HG03139 (cell line): Measurements from ENCODE around the gene TGM5.
"Not testable (repeated sequence)": the region's sequence is repeated elsewhere in the genome, so short reads cannot be mapped to it uniquely, and the experiment has no call there.

Source experiments
- ATAC-seq: cut with Tn5 transposase; IDR thresholded peaks from one replicate; pipeline ENCODE4 v1.9.1; 2021; ENCODE audit not compliant: unreplicated experiment

The TGM5 gene

DNA sequence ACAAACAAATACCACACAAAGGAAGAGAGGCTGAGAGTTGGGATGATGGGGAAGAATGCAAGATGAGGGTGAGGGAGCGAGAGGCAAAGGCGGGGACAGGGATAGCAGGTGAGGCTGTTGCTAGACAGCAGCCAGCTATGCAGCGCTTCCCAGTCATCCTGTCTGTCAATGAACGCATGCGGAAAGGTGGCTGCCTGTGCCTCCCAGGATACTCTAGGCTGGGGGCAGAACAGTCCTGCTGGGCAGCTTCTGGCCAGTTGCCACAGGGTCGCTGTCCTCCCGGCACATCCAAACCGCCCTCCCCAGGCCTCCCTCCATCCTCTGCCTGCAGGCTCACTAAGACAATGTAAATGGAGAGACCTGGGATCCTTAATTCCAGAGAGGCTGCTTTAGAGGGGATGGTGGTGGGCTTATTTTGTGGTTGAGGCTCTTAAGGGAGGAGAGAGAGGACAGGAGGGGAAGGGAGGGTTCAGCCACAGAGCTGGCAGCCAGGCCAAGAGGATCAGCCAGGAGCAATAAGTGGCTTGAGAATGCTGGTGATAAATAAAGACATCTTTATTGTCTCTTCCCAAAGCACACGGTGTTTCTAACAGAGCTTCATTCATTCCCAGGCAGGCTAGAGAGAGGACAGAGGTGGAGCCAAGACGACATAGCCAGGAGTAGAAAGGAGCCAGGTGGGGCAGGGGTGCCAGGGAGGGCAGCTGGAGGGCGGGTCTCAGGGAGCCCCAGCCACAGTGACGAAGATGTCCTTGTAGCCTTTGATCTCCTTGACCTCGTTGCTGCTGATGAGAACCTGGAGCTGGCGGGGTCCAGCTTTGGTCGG lies 9.2 kb upstream of the TGM5 start:
- no peak for ATAC-seq

DNA sequence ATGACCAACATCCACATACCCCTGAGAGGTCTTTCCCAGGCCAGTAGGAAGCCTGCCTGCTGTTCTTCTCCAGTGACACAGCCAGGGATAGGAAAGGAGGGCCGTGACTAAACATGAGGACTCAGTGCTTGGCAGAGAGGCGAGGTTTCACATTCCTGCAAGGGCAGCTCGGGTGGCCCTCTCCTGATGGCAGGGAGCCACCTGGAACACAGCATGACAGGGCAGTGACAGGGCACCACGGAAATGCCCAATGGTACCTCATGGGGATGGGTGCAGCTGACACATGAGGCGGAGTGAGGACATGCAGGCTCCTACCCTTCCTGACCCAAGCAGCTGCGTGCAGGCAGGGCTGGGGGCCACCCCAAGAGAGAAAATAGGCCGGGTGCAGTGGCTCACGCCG lies 7.4 kb upstream of the TGM5 start:
- ATAC-seq: no peak

DNA sequence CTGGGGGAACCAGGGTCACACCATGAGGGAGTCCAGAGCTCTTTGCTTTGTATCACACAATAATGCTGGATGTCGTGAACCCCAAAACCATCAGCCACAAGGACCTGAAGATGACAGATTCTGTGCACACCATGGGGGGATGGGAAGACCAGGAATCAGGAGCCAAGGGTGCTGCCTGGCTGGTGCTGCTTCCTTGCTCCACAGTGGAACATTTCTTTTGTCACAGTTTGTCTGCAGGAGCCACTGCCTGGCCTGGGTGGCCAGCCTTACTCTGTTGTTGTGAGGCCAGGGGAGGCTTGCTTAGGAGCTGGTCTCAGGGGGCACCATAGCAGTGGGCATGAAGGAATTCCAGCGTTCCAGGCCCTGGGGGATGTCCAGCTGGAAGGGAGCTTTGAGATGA lies 6.5 kb upstream of the TGM5 start:
- ATAC-seq: no peak

DNA sequence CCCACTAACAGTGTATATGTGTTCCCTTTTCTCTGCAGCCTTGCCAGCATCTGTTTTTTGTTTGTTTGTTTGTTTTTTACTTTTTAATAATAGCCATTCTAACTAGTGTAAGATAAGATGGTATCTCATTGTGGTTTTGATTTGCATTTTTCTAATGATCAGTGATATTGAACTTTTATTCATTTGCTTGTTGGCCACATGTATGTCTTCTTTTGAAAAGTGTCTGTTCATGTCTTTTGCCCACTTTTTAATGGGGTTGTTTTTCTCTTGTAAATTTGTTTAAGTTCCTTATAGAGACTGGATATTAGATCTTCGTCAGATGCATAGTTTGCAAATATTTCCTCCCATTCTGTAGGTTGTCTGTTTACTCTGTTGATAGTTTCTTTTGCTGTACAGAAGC lies 5.2 kb upstream of the TGM5 start:
- ATAC-seq: not testable (repeated sequence)

DNA sequence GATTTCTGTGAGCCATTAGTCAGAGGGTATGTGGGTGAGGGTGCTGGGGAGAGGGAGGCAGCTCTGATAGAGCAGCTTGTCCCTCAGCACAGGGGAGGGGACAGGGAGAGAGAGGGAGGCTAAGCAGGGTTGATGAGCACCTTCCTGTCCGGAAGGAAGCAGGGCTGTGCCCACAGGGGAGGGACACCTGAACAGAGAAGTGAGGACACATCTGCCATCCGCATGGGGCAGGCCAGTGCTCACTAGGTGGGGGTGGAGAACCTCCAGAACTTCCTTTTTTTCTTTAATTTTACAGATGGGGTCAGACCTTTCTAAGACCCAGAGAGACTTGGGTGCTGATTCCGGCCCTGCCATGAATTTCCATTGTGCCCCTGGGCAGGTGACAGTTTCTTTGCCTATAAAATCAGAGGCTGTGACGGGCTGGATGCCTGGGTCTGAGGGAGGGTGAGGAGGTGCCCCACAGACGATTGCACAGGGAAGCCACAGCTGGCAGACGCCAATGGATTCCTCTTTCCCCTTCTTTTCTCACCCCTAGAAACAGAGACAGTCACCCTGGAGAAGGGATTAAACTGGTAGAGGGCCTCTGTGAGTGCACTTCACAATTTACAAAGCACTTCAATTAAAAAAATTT lies 4.1 kb upstream of the TGM5 start:
- ATAC-seq: no peak

DNA sequence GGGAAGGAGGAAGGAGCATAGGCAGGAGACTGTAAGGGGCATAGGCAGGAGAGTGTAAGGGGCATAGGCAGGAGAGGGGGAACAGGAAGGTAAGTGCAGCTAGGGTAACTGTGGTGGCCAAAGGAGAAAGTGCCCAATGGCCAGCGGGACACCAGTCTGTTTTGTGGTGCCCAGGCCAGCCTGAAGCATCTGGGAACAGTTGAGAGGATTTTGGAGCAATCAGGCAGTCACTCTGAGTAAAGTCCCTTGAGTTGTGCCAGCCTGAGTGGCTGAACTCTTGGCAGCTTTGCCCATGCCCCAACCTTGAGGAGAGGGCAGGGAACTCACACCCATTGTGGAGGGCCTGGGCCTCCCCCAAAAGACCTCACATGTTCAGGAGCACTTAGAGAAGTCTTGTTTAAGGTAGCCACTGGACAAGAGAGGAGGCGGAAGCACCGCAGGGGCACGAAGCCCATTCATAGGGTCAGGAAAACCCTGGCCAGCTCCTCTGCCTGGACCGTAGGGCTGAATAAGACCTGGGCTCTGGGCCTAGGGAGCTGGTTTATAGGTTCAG lies 3.5 kb upstream of the TGM5 start:
- ATAC-seq: no peak

DNA sequence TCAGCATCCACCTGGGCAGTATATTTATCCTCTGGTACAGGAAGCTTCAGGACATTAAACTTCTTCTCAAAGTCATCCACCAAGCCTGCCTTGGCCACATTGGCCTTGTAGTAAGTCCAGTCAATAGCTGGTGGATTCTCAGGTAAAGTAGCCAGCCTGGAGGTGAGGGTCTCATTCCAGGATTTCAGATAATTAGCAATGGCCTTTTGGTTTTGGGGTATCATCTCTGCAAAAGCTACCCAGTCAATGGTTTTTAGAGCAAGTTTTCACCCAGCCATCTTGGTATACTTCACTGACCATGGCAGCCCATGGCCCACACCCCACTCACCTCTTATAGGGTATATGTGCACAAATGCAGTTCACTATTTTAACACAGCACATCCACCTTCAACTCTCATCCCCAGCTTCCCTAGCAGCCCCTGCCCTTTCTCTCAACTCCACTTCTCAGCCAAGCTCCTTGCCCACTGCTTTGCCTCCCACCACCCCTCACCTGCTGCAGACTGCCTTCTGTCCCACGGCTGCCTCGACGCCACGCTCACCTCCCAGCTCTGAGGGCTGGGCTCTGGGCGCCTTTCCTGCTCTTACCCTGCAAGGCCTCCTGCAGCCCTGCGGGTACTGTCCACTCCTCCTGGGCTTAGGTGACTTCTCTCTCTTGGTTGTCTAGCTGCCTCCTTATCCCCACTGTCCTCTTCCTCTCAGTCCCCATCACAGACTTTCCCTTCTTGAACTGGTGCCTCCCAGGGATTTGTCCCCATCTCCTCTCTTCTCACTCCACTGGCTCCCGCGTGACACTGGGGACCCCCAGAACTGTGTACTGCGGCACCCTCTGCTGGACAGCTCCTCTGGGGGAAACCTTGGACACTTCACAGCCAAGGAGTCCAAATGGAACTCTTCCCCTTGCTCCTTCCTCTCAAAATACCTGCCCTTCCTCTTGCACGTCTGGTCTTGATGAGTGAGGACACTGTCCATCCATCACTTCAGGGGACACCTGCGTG lies 1.7 kb upstream of the TGM5 start:
- ATAC-seq: no peak

DNA sequence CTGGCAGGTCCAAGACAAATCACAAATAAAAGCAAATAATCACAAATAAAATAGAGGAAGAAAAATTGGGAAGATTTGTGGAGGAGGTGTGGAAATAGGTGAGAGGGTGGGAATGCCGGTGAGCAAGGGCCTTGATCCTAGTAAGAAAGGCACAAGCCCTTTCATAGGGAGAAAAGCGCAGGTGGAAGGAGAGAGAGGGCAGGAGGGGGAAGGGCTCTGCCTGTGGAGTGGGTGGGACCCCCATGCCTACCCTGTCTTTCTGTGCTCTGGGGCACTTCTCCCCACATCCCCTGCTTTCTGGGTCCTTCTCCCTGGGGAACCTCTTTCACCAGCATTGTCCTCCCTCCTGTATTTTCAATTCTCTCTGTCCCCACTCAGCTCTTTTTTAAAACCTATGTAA lies 711 bp upstream of the TGM5 start:
- ATAC-seq: no peak

DNA sequence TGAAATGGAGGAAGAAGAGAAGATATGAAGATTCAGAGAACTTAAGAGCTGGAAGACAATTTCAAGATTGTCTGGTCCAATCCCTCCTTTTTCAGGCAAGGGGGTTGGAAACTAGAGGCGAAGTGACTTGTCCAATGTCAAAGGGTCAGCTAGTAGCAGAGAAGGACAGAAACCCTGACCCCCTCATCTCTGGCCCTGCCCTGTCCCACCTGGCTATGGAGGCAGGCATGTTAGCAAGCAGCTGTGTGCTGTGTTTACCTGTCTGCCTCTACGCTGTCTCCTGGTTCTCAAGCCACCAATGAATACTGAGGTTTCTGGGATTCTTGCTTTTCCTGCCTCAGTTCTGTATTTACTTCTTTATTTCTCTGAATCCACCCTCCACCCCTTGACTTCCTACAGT lies 342 bp downstream of the TGM5 start:
- ATAC-seq: no peak

DNA sequence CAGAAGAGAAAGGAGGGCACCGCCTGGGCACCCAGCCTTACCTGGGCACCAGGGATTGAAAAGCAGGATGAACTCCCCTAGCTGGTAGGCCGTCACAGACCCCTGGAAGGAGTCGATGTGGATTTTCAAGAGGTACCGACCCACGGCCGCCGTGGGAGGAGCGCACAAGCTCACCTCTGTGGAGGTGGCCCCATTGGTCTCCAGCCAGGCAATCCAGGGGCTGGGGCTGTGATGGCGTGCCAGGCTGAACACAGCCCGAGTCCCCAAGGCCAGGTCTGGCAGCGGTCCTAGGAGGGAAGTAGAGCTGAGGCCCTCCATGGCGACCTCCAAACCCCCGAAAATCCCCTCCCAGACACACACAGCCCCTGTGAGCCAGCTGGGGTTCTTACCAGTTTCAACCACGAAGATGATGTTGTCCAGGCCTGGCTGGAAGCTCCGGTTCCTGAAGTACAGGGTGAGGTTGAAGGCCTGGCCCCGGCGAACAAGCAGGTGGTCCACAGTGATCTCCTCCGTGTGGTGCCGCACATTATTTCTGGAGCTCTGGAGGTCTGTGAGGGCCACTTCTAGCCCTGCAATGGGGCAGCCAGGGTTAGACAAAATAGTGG lies 6.6 kb downstream of the TGM5 start:
- no peak for ATAC-seq

DNA sequence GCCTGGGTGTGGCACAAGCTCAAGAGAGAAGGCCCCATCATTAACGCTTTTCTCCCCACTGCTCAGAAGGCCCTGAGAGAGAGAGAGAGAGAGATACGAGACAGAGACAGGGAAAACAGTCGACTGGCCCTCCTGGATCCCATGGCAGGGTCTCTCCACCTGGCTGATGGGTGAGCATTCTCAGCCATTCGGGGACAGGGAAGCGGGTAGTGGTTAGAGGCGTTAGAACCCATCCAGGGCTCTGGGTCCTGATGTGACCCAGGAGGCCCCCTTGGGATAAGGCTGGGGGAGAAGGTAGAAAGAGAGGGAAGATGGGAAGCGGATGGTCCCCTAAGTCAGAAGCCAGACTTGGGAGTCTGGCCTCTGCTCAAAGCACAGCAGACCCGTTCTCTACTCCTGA lies 7.9 kb downstream of the TGM5 start:
- ATAC-seq: no peak

DNA sequence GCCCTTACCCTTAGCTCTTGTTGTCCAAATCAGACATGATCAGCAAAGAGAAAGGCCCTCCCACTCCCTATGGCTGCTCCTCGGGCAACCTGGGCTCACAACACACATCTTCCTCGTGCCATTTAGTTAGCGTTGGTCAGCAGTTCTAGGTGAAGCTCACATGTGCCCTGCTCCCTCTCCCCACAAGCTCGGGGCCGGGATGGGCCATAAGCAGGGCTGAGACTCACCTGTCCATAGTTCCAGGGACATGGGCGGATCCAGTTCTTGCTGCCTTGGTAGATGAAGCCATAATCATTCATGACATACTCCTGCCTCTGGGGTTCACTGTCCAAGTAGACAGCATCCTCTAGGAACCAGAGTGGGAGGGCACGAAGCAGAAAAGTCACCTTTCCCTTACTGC lies 10.4 kb downstream of the TGM5 start:
- ATAC-seq: no peak

DNA sequence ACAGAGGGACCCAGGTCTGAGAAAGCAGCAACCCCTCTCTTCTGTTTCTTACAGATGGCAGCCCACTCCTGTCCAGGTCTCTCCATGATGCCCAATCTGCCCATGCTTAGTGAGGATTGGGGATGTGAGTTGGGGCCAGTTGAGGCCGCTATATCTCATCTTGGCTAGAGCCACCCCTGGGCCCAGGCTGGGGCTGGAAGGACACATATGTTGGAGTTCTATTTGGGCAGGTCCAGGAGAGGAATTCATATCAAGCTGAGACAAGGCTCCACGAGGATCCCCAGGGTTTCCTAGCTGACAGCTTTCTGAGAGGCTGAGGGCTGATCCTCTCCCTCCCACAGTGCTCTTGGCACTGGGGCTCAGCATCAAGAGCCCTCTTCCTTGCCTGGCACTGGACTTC lies 11.4 kb downstream of the TGM5 start:
- ATAC-seq: no peak

DNA sequence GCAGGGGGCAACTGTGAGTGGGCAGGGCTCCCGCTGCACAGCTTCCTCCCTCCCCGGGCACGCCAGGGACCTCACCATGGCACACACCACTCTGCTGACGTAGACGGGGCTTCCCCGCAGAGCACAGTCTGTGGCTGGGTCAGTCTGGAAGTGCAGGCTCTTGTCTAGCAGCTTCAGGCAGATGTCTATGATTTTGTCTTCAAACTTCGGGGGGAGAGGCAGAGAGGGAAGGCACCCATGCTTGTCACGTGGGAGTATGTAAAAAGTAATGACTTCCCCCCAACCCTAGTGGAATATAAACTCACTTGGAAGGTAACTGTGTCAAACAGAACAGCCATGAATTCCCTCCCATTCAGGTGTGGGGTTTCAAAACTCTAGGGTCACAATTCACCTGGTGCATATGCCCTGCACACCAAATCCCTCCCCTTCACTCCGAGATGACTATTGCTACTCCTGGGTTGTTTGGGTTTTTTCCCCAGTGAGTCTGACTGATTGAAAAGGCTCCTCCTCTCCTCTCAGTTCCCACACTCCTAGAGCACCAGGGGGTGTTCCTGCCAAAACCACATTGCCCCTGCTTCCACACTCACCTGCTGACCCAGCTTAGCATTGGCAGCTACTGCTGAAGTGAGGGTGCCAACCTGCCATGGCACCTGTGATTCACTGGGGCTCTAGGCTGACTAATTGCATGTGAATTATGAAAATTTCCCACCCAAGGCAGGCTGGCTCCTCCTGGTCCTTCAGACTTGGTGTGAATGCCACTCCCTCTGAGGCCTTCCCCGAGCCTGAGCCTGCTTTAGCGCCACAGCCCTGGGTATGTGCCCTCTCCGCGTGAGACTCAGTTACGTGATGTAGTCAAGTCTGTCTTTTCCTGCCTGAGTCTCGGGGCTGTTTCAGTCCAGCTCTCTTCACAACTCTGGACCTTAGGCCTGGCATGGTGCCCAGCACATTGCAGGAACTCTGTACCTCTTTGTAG lies 13.0 kb downstream of the TGM5 start:
- no peak for ATAC-seq

DNA sequence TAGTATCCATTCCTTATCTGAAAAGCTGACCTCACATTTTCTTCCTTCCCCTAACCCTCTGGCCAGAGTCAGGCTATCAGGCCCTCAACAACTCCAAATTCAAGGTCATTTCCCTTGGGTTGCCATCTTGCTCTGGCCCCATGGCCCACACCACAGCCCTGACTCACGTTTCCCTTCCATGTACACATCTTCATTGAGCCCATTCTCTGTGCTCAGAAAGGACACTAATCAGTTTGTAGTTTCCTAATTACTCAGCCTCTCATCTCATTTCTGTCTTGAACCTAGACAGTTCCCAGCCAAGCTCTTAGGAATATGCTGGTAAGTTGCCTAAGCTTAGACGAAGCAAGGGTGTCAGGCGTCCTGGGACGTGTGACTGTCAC lies 14.9 kb downstream of the TGM5 start:
- no peak for ATAC-seq

DNA sequence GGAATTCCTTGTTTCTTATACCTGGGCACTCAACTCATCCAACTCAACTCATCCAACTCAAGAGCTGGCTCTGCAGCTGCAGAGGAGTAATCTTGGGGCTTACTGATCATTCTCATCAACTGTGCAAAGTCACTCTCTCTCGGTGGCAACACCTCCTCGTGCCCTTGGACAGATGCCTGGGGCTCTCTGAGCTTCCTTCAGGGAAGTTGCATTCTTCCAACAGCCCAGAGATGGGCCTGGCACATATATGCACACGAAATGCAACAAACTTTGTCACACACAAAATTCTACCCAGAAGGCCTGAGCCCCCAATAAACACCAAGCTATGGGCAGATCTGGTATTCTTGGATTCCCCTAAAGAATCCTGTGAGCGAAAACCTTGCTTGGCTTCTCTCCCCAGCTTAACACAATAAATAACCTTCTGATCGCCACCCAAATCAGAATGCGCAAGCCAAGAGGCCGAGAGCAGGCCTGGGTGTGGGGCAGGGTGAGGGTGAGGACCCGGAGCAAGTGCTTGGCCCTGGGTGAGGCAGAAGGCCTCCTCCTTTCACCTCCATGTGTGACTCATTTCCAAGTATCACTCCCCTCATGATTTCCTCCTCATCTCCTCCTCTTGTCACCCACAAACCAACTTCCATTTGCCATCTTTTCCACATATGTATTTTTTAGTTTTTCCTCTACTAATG lies 15.4 kb downstream of the TGM5 start:
- ATAC-seq: no peak

DNA sequence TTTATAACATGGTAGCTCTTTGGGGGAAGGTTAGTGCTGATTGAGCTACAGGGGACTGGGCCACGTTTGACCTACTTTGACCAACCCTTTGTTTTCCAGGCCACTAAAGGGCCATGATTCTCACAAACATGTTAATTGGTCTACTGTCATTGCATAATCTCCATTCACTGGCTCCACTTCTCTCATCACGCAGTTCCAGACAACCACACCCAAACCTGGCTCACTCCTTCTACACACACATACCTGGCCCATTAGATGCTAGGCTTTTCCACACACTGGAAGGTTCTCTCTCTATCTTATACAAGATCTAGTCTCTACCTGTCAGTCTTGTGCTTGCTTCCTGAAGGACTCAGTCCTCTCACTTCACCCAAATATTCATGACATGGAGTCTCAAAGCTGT lies 15.9 kb downstream of the TGM5 start:
- no peak for ATAC-seq

DNA sequence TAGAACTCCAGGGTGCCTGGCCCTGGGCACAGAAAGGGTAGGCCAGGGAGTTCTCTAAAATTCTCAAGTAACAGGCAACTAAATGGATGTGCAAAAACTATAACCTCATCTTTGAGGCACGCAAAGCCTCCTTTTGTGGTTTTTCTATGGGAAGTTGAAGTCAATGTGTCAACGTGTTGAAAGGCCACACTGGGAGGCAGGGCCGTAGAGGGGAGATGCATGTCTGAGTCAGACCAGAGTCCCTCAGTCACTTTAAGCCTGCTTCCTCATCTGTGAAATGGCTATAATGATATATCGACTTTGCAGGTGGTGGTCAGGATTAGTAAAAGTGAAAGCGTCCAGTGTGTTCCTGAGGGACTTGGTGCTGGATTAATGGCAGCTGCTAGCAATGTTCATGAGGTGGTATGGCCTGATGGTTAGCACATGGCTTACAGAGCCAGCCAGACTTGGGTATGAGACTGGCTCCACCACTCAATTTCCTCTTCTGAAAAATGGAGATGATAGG lies 17.0 kb downstream of the TGM5 start:
- peak; percentile 58 for ATAC-seq

DNA sequence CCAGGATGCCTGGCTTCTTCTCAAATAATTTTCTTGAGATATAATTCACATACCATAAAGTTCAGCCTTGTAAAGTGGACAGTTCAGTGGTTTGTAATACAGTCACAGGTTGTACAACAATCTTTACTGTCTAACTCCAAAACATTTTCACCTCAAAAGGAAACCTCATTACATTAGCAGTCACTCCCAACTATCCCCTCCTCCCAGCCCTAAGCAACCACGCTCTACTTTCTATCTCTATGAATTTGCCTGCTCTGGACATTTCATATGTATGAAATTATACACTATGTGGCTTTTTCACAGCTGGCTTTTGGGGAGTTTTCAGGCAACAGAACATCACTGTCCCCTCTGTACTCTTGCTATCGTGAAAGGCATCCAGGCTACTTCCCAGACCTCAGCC lies 17.5 kb downstream of the TGM5 start:
- ATAC-seq: peak; percentile 4
